Thoracic aorta (tissue), 2 donors: Measurements from ENCODE around the gene KCNQ4. TPM values are rescaled to one million over a fixed set of nuclear protein-coding genes. Genes with fewer than 3 reads are reported as not detected.

Experiments used
- ATAC-seq: fragments of 150-250 bp; one replicate; pipeline ENCODE4 v1.8.0; 2017; ENCODE audit warnings: low read depth; ENCODE audit not compliant: insufficient number of reproducible peaks, low FRiP score
- DNase-seq: peaks from one replicate; pipeline ENCODE4 v3.0.0-alpha.2; 2020; ENCODE audit warnings: low spot score
- H3K27ac ChIP-seq, 2 donors: fragments of 200-600 bp; sonication (generic); 1 replicate in 1 of 2; 2 replicates in 1 of 2; pipeline ENCODE4 v1.5.1; 2016; ENCODE audit warnings: mild to moderate bottlenecking in 2 of 2, moderate library complexity in 2 of 2
- H3K27me3 ChIP-seq: fragments of 200-600 bp; sonication (generic); replicated peaks from 2 replicates; pipeline ENCODE4 v1.6.0; 2016; ENCODE audit warnings: mild to moderate bottlenecking; ENCODE audit not compliant: insufficient read depth
- H3K36me3 ChIP-seq: fragments of 200-600 bp; sonication (generic); one replicate; pipeline ENCODE4 v1.5.1; 2016
- H3K4me1 ChIP-seq, 2 donors: fragments of 200-600 bp; sonication (generic); 1 replicate in 1 of 2; 2 replicates in 1 of 2; pipeline versions ENCODE4 v1.5.1 to v1.6.0; 2016; ENCODE audit warnings: low read depth in 2 of 2, mild to moderate bottlenecking in 1 of 2; ENCODE audit not compliant: control insufficient read depth in 1 of 2
- H3K4me3 ChIP-seq: fragments of 200-600 bp; sonication (generic); 2 replicates; pipeline ENCODE4 v1.5.1; 2016; ENCODE audit warnings: mild to moderate bottlenecking
- H3K9me3 ChIP-seq: fragments of 200-600 bp; sonication (generic); 2 replicates; pipeline ENCODE4 v1.5.1; 2016
- total RNA-seq, 2 donors: library from RNA; depleted of rRNA; stranded (reverse); fragments of >200 nt; gene quantifications; one replicate each; pipeline versions ENCODE4 v1.1.0 to v1.2.3, GENCODE V29; 2016
- TF ChIP-seq, protein P1 (sequence below): fragments of 200-600 bp; sonication (generic); IDR thresholded peaks from one replicate; pipeline ENCODE4 v1.5.1; 2019; ENCODE audit warnings: antibody characterized with exemption

KCNQ4 gene
- total RNA-seq, 2 donors from 2014 or later, result 5.7 to 11.5 TPM

- DNase-seq (no peak), ATAC-seq (no peak)
- peaks cover 3 to 18% of the 10 kb centered on the region in 2 donors for H3K4me1 ChIP-seq
- H3K9me3 ChIP-seq, result no peaks in the 10 kb centered on the region
- H3K27ac ChIP-seq, result no peak overlapping the region
- TF ChIP-seq, protein P1, sequence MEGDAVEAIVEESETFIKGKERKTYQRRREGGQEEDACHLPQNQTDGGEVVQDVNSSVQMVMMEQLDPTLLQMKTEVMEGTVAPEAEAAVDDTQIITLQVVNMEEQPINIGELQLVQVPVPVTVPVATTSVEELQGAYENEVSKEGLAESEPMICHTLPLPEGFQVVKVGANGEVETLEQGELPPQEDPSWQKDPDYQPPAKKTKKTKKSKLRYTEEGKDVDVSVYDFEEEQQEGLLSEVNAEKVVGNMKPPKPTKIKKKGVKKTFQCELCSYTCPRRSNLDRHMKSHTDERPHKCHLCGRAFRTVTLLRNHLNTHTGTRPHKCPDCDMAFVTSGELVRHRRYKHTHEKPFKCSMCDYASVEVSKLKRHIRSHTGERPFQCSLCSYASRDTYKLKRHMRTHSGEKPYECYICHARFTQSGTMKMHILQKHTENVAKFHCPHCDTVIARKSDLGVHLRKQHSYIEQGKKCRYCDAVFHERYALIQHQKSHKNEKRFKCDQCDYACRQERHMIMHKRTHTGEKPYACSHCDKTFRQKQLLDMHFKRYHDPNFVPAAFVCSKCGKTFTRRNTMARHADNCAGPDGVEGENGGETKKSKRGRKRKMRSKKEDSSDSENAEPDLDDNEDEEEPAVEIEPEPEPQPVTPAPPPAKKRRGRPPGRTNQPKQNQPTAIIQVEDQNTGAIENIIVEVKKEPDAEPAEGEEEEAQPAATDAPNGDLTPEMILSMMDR, result no peak
- no peaks in the 10 kb centered on the region for H3K27me3 ChIP-seq
- H3K36me3 ChIP-seq, result no peaks in the 10 kb centered on the region
- no peak overlapping the region for H3K4me3 ChIP-seq
Observed at GRCh38 chr1:40886318-40887011, 102.9 kb downstream of the KCNQ4 start.

- TF ChIP-seq, protein P1, result no peak
- Histone ChIP-seq H3K27ac (no peak overlapping the region), H3K27me3 (no peaks in the 10 kb centered on the region), H3K4me1 (peaks cover 0 to 13% of the 10 kb centered on the region in 2 donors), H3K9me3 (no peaks in the 10 kb centered on the region), H3K4me3 (no peak overlapping the region), H3K36me3 (no peaks in the 10 kb centered on the region)
- DNase-seq (no peak), ATAC-seq (no peak)
Observed at GRCh38 chr1:40887012-40887378, 103.4 kb downstream of the KCNQ4 start.

GRCh38 chr1:40887652-40888051, 104.1 kb downstream of the KCNQ4 start:
- TF ChIP-seq, protein P1, result no peak
- no peak overlapping the region for H3K27ac ChIP-seq
- no peaks in the 10 kb centered on the region for H3K27me3 ChIP-seq
- H3K4me3 ChIP-seq, result no peak overlapping the region
- H3K9me3 ChIP-seq, result no peaks in the 10 kb centered on the region
- H3K4me1 ChIP-seq, result peaks cover 0 to 8% of the 10 kb centered on the region in 2 donors
- no peaks in the 10 kb centered on the region for H3K36me3 ChIP-seq
- no peak for ATAC-seq
- DNase-seq, result no peak

Other genes with a start within 250 kb of the KCNQ4 start
- 10 to 100 TPM; 18.1 to 33.7 TPM for gene RIMS3, start 118.1 kb upstream of the KCNQ4 start, total RNA-seq
- 10 to 100 TPM; 38.9 to 40.6 TPM for gene NFYC, start 92.1 kb upstream of the KCNQ4 start, total RNA-seq
- 10 to 100 TPM; 53.5 to 55.9 TPM for gene CITED4, start 78.6 kb downstream of the KCNQ4 start, total RNA-seq
- gene CTPS1, start 195.9 kb downstream of the KCNQ4 start, total RNA-seq, result 10 to 100 TPM; 79.2 to 84.4 TPM
- 1 to 10 TPM in 1 of 2 donors, under 1 TPM in 1; 0.68 to 1.3 TPM for gene SLFNL1, start 237.9 kb downstream of the KCNQ4 start, total RNA-seq